ENCODE data around the gene KRT6A. TPM values are rescaled to one million over a fixed set of nuclear protein-coding genes. Genes with fewer than 3 reads are reported as not detected.

KRT6A gene
- total and polyA plus RNA-seq, 4 experiments from 2014 or later, result not detected

Other genes with a start within 250 kb of the KRT6A start
- gene KRT86, start 218.6 kb downstream of the KRT6A start, total RNA-seq, result not detected
- not detected for gene KRT86, start 218.6 kb downstream of the KRT6A start, polyA plus RNA-seq
- gene KRT81, start 201.7 kb downstream of the KRT6A start, total RNA-seq, result not detected
- gene KRT81, start 201.7 kb downstream of the KRT6A start, polyA plus RNA-seq, result not detected
- gene KRT83, start 171.9 kb downstream of the KRT6A start, total RNA-seq, result not detected
- gene KRT83, start 171.9 kb downstream of the KRT6A start, polyA plus RNA-seq, result not detected
- not detected for gene KRT85, start 125.8 kb downstream of the KRT6A start, total RNA-seq
- gene KRT85, start 125.8 kb downstream of the KRT6A start, polyA plus RNA-seq, result not detected
- gene KRT84, start 107.6 kb downstream of the KRT6A start, total RNA-seq, result not detected
- not detected for gene KRT84, start 107.6 kb downstream of the KRT6A start, polyA plus RNA-seq
- gene KRT82, start 86.9 kb downstream of the KRT6A start, total RNA-seq, result not detected
- gene KRT82, start 86.9 kb downstream of the KRT6A start, polyA plus RNA-seq, result not detected
- not detected for gene KRT75, start 58.9 kb downstream of the KRT6A start, total RNA-seq
- gene KRT75, start 58.9 kb downstream of the KRT6A start, polyA plus RNA-seq, result not detected
- gene KRT6B, start 41.1 kb downstream of the KRT6A start, total RNA-seq, result not detected
- not detected for gene KRT6B, start 41.1 kb downstream of the KRT6A start, polyA plus RNA-seq
- not detected for gene KRT6C, start 19.5 kb downstream of the KRT6A start, total RNA-seq
- gene KRT6C, start 19.5 kb downstream of the KRT6A start, polyA plus RNA-seq, result not detected
- gene KRT5, start 27.1 kb upstream of the KRT6A start, total RNA-seq, result not detected
- gene KRT5, start 27.1 kb upstream of the KRT6A start, polyA plus RNA-seq, result not detected
- gene KRT71, start 59.9 kb upstream of the KRT6A start, total RNA-seq, result not detected
- not detected for gene KRT71, start 59.9 kb upstream of the KRT6A start, polyA plus RNA-seq
- gene KRT74, start 80.6 kb upstream of the KRT6A start, total RNA-seq, result not detected
- not detected for gene KRT74, start 80.6 kb upstream of the KRT6A start, polyA plus RNA-seq
- gene KRT72, start 108.2 kb upstream of the KRT6A start, total RNA-seq, result 1 to 10 TPM; 7.7 to 8.4 TPM
- gene KRT72, start 108.2 kb upstream of the KRT6A start, polyA plus RNA-seq, result not detected
- 1 to 10 TPM; 5.7 to 6.0 TPM for gene KRT73, start 125.3 kb upstream of the KRT6A start, total RNA-seq
- gene KRT73, start 125.3 kb upstream of the KRT6A start, polyA plus RNA-seq, result 1 to 10 TPM; 1.2 to 1.3 TPM
- under 1 TPM; 0.23 to 0.39 TPM for gene KRT2, start 159.0 kb upstream of the KRT6A start, total RNA-seq
- gene KRT2, start 159.0 kb upstream of the KRT6A start, polyA plus RNA-seq, result under 1 TPM; 0.08 to 0.20 TPM
- gene KRT1, start 187.2 kb upstream of the KRT6A start, total RNA-seq, result under 1 TPM in 1 of 2 experiments, not detected in 1; 0.67 TPM
- gene KRT1, start 187.2 kb upstream of the KRT6A start, polyA plus RNA-seq, result 10 to 100 TPM; 21.0 to 25.5 TPM
- gene KRT77, start 210.3 kb upstream of the KRT6A start, total RNA-seq, result not detected
- gene KRT77, start 210.3 kb upstream of the KRT6A start, polyA plus RNA-seq, result not detected

All from CD4-positive, alpha-beta memory T cell (primary cell).